Activated CD8-positive, alpha-beta T cell treated with anti-CD3 and anti-CD28 coated beads for 36 hours (primary cell): ENCODE measurements around the gene IP6K2. TPM values are rescaled to one million over a fixed set of nuclear protein-coding genes. Genes with fewer than 3 reads are reported as not detected.
A peak's percentile ranks its signal among the peaks of the same experiment; 100 is the strongest.

Experiments used
- ATAC-seq: fragments of 200-7000 bp; cut with Tn5 transposase; one replicate; pipeline ENCODE4 v1.10.0; 2021; ENCODE audit warnings: mild to moderate bottlenecking, moderate library complexity
- CTCF ChIA-PET: fragments of 350-600 bp; sonication (Branson Sonifier 250); formaldehyde crosslinking; loops from one replicate; lab custom pipeline; 2021; ENCODE audit warnings: antibody characterized with exemption; lab: Charles Lee
- POLR2A ChIA-PET: fragments of 350-600 bp; sonication (Branson Sonifier 250); formaldehyde crosslinking; loops from one replicate; lab custom pipeline; 2021; ENCODE audit warnings: antibody characterized with exemption; lab: Charles Lee
- DNase-seq: peaks from one replicate; pipeline ENCODE4 v3.0.0-alpha.2; 2020
- H3K27ac Mint-ChIP-seq: one replicate; pipeline ENCODE4 v1.8.0; 2021; ENCODE audit warnings: mild to moderate bottlenecking, mixed read lengths
- H3K27me3 Mint-ChIP-seq: one replicate; pipeline ENCODE4 v1.8.0; 2021; ENCODE audit warnings: mixed read lengths
- H3K36me3 Mint-ChIP-seq: one replicate; pipeline ENCODE4 v1.8.0; 2021; ENCODE audit warnings: low read depth, mixed read lengths
- H3K4me1 Mint-ChIP-seq: one replicate; pipeline ENCODE4 v1.8.0; 2021; ENCODE audit warnings: low read depth, mixed read lengths
- H3K4me3 Mint-ChIP-seq: one replicate; pipeline ENCODE4 v1.8.0; 2021; ENCODE audit warnings: mild to moderate bottlenecking, moderate library complexity, mixed read lengths
- H3K9me3 Mint-ChIP-seq: one replicate; pipeline ENCODE4 v1.8.0; 2021; ENCODE audit warnings: mixed read lengths
- intact Hi-C: fragments of 100-400 bp; cut with micrococcal nuclease; formaldehyde crosslinking; loops from one replicate; pipeline ENCODE4 v1.10.0; 2022
- total RNA-seq, 2 experiments: library from RNA; stranded (reverse); gene quantifications; one replicate each; pipeline ENCODE4 v1.2.3, GENCODE V29; 2021
- TF ChIP-seq, protein P1 (sequence below): fragments of 200-600 bp; IDR thresholded peaks from one replicate; pipeline ENCODE4 v1.8.0; 2022; ENCODE audit warnings: antibody characterized with exemption, mild to moderate bottlenecking

Gene IP6K2
- total RNA-seq, 2 experiments from 2014 or later: 47.7 to 48.0 TPM

DNA sequence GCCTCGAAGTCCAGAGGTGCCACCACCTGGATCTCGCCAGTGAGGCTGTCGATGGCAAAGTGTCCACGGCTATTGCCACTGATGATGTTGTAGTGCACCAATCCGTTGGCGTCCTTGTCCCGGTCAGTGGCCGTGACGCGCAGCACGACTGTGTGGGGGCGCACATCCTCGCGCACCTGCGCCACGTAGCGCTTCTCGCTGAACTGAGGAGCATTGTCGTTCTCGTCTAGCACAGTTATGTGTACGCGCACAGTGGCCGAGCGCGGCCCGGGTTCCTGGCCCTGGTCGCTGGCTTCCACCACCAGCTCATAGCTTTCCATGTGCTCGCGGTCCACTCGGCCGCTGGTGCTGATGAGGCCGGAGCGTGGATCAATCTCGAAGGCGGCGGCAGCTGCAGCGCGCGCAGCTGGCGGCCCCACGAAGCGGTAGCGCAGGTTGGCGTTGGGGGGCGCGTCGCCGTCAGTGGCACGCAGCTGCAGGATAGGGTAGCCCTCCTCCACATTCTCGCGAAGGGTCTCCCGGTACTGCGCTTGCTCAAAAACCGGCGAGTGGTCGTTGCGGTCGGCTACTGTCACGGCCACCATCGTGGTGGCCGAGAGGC lies 56.1 kb downstream of the IP6K2 start:
- ChIA-PET POLR2A (interaction anchor here (0.7 to 4.9 kb wide), 7 partner anchors 10 to 102 kb away, joined by 3 to 26 read pairs (median 8); partner anchors contain the start of genes SLC26A6 and UQCRC1), CTCF (interaction anchor here (0.9 to 1.7 kb wide), 4 partner anchors 15 to 26 kb away, joined by 3 to 4 read pairs (median 3); partner anchors contain the start of genes NCKIPSD and SLC26A6)
- H3K9me3 Mint-ChIP-seq: no peaks in the 10 kb centered on the region

GRCh38 chr3:48656841-48657281 lies 60.2 kb downstream of the IP6K2 start:
- peak; percentile 2 for ATAC-seq
- H3K36me3 Mint-ChIP-seq: peaks cover 21% of the 10 kb centered on the region
- POLR2A ChIA-PET: interaction anchor here (0.8 to 3.4 kb wide), 6 partner anchors 13 to 184 kb away, joined by 3 to 25 read pairs (median 5); partner anchors contain the start of gene SLC26A6

More for the DNA sequence above, 56.1 kb downstream of the IP6K2 start:
- intact Hi-C loops: no loop called here
- DNase-seq (no peak), ATAC-seq (no peak)
- Mint-ChIP-seq H3K27me3 (peaks cover 23% of the 10 kb centered on the region), H3K4me3 (no peak overlapping the region), H3K4me1 (peaks cover 22% of the 10 kb centered on the region), H3K27ac (no peak overlapping the region), H3K36me3 (peaks cover 11% of the 10 kb centered on the region)
- TF ChIP-seq, protein P1, sequence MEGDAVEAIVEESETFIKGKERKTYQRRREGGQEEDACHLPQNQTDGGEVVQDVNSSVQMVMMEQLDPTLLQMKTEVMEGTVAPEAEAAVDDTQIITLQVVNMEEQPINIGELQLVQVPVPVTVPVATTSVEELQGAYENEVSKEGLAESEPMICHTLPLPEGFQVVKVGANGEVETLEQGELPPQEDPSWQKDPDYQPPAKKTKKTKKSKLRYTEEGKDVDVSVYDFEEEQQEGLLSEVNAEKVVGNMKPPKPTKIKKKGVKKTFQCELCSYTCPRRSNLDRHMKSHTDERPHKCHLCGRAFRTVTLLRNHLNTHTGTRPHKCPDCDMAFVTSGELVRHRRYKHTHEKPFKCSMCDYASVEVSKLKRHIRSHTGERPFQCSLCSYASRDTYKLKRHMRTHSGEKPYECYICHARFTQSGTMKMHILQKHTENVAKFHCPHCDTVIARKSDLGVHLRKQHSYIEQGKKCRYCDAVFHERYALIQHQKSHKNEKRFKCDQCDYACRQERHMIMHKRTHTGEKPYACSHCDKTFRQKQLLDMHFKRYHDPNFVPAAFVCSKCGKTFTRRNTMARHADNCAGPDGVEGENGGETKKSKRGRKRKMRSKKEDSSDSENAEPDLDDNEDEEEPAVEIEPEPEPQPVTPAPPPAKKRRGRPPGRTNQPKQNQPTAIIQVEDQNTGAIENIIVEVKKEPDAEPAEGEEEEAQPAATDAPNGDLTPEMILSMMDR: no peak

DNA sequence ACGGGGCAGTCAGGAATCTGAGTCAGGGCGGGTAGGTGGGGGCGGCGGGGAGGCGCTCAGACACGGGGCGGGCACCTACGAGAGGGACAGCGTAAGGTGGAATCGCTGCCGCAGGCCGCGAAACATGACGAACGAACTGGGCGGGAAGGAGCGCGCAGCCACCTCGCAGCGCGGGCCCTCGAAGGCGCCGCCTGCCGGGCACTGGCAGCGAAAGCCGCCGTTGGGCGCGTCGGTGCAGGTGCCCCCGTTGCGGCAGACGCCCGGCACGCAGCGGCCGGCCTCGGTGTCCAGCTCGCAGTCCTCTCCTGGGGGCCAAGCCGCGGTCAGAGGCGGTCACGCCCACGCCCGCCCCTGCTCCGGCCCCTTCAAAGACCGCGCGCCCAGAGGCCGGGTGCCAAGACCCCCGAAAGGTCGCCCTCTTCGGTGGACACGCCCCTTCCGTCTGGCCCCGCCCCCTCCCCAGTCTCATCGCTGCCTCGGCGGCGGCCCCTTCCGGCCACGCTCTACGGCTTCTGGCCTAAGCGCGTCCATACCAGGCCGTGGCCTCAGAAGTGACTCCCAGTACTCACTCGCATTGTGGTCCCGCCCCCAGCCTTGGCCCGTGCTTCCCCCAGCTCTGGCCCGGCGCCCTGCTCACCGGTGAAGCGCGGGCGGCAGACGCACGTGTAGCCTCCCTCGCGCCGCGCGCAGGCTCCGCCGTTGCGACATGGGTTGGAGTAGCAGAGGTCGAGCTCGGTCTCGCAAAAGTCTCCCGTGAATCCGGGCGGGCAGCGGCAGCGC lies 60.8 kb downstream of the IP6K2 start:
- no peaks in the 10 kb centered on the region for H3K9me3 Mint-ChIP-seq

More at GRCh38 chr3:48656841-48657281, 60.2 kb downstream of the IP6K2 start:
- Mint-ChIP-seq H3K27me3 (peaks cover 13% of the 10 kb centered on the region), H3K9me3 (no peaks in the 10 kb centered on the region), H3K4me1 (peaks cover 19% of the 10 kb centered on the region), H3K4me3 (peak overlapping the region; percentile 80), H3K27ac (peak overlapping the region; percentile 84)
- intact Hi-C loops: no loop called here
- CTCF ChIA-PET: interaction anchor here (0.7 to 4.2 kb wide), 5 partner anchors 21 to 256 kb away, joined by 3 to 22 read pairs (median 5); partner anchors contain the start of gene SLC26A6
- DNase-seq: peak; percentile 57
- TF ChIP-seq, protein P1: no peak

DNA sequence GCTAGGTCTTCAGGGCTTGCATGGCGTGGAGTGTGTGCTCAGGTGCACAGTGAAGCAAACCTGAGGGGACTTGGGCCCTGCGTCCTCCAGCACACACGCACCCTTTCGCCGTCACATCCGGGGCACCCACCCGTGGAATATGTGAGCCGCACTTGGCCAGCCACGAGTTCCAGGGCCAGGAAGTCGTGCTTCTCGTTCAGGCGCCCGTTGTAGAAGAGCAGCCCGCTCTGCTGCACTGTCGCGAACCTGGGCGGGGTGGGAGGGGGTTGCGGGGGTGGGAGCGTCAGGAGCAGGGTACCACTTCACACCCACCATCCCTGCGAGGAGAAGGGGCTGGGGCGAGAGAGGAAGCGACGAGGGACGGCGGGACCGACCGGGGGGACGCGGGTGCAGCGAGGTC lies 61.4 kb downstream of the IP6K2 start:
- TF ChIP-seq, protein P1: no peak
- ATAC-seq: peak; percentile 55
- Mint-ChIP-seq H3K27me3 (peaks cover 9% of the 10 kb centered on the region), H3K36me3 (peaks cover 21% of the 10 kb centered on the region), H3K4me3 (peak overlapping the region; percentile 75), H3K4me1 (peaks cover 14% of the 10 kb centered on the region), H3K9me3 (no peaks in the 10 kb centered on the region), H3K27ac (peak overlapping the region; percentile 93)
- intact Hi-C loops: no loop called here
- CTCF ChIA-PET: interaction anchor here (1.4 to 4.2 kb wide), 3 partner anchors 21 to 220 kb away, joined by 3 to 22 read pairs (median 5); partner anchors contain the start of gene SLC26A6
- peak; percentile 86 for DNase-seq
- POLR2A ChIA-PET: interaction anchor here (0.7 to 3.4 kb wide), 5 partner anchors 8 to 764 kb away, joined by 3 to 25 read pairs (median 5); partner anchors contain the start of gene SLC26A6

More for the DNA sequence above, 60.8 kb downstream of the IP6K2 start:
- DNase-seq (peak; percentile 93), ATAC-seq (peak; percentile 83)
- Mint-ChIP-seq H3K36me3 (peaks cover 21% of the 10 kb centered on the region), H3K27ac (peak overlapping the region; percentile 93), H3K4me1 (peaks cover 14% of the 10 kb centered on the region), H3K4me3 (peak overlapping the region; percentile 80), H3K27me3 (peaks cover 9% of the 10 kb centered on the region)
- POLR2A ChIA-PET: interaction anchor here (0.7 to 3.4 kb wide), 7 partner anchors 12 to 763 kb away, joined by 3 to 25 read pairs (median 5); partner anchors contain the start of gene SLC26A6
- CTCF ChIA-PET: interaction anchor here (1.3 to 4.2 kb wide), 4 partner anchors 21 to 255 kb away, joined by 3 to 22 read pairs (median 5); partner anchors contain the start of gene SLC26A6
- TF ChIP-seq, protein P1: peak; percentile 78
- intact Hi-C loops: no loop called here
